Fibroblast of lung (primary cell): ENCODE results near the gene TMEM63B.

Experiments
- CTCF ChIP-seq, 2 donors: IDR thresholded peaks in 1 of 2; conservative IDR thresholded peaks in 1 of 2; 1 replicate in 1 of 2; 2 replicates in 1 of 2; pipeline ENCODE4 v1.5.1; 2011 to 2012; ENCODE audit warnings: low read length in 2 of 2, control low read depth in 1 of 2, inconsistent platforms in 1 of 2, low read depth in 1 of 2, mild to moderate bottlenecking in 1 of 2
- EZH2 ChIP-seq: IDR thresholded peaks from 2 replicates; pipeline ENCODE4 v1.5.1; 2012; ENCODE audit warnings: low read length, control low read depth, mild to moderate bottlenecking; ENCODE audit errors: missing control alignments

- no peak for TF ChIP-seq CTCF (conservative IDR thresholded peaks at IDR 0.05 in 1 of 2, IDR thresholded peaks at IDR 0.05 in 1 of 2; ENCODE audit: low read depth in 1 of 2, low read length in 2 of 2)
- TF ChIP-seq EZH2 = no peak
These were observed 2.5 kb downstream of the TMEM63B start for GRCh38 chr6:44129841-44130322.
